ENCODE results near the gene KIAA1755. TPM values are rescaled to one million over a fixed set of nuclear protein-coding genes. Genes with fewer than 3 reads are reported as not detected.
A peak's percentile ranks its signal among the peaks of the same experiment; 100 is the strongest.

KIAA1755 gene
- total RNA-seq, 1 experiment from 2014 or later = 0.44 TPM

DNA sequence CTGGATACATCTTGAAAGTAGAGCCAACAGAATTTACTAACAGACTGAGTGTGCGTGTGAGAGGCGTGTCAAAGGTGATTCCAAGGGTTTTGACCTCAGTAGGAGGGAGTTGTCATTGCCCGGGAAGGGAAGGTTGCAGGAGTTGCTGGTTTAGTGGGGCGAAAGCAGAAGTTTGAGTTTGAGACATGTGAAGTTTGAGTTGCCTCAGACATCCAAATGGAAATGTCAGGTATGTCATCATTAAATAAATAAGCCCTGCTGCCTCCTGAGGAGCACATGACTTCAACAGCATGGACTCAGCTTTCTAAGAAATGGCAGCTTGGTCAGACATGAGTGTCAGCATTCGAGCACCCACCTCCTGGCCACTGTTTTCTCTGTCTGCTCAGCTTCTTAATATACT lies 68.9 kb downstream of the KIAA1755 start:
- DNase-seq = no peak
- POLR2A ChIA-PET (ENCODE audit: unreplicated experiment) = no interaction called here
- TF ChIP-seq EZH2 (IDR thresholded peaks at IDR 0.05; ENCODE audit: low read length, unreplicated experiment) = no peak
- TF ChIP-seq, protein P1, sequence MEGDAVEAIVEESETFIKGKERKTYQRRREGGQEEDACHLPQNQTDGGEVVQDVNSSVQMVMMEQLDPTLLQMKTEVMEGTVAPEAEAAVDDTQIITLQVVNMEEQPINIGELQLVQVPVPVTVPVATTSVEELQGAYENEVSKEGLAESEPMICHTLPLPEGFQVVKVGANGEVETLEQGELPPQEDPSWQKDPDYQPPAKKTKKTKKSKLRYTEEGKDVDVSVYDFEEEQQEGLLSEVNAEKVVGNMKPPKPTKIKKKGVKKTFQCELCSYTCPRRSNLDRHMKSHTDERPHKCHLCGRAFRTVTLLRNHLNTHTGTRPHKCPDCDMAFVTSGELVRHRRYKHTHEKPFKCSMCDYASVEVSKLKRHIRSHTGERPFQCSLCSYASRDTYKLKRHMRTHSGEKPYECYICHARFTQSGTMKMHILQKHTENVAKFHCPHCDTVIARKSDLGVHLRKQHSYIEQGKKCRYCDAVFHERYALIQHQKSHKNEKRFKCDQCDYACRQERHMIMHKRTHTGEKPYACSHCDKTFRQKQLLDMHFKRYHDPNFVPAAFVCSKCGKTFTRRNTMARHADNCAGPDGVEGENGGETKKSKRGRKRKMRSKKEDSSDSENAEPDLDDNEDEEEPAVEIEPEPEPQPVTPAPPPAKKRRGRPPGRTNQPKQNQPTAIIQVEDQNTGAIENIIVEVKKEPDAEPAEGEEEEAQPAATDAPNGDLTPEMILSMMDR (conservative IDR thresholded peaks at IDR 0.05; ENCODE audit: low read depth, low read length) = no peak
- TF ChIP-seq EZH2phosphoT487 (IDR thresholded peaks at IDR 0.05; ENCODE audit: borderline replicate concordance, low read length) = no peak

DNA sequence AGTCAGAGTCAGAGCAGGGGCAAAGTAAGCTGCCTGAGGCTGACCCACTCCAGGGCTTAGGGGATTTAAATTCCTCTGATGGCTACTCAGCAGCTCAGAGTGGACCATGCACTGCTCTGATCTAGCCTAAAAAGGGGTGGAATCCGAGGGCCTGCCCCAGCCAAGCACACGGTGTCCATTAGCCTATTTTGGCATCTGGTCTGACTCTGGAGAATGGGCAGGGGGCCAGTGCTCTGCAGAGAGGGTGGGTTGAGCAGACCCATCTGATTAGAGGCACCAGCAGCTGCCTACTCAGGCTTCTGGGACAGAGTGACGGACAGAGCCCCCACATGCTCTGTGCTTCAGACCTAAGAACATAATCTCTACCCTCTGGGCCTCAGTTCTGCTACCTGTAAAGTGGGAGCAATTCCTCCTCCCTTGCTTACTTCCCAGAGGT lies 69.6 kb downstream of the KIAA1755 start:
- CTCF ChIA-PET = no interaction called here
- POLR2A ChIA-PET (ENCODE audit: unreplicated experiment) = no interaction called here
- Histone ChIP-seq H4K20me1 (ENCODE audit: low read length) (no peaks in the 10 kb centered on the region), H3K9me3 (ENCODE audit: low read length) (no peaks in the 10 kb centered on the region), H3K27me3 (ENCODE audit: low read length) (no peaks in the 10 kb centered on the region), H2AFZ (ENCODE audit: low read length) (no peak overlapping the region), H3K27ac (ENCODE audit: low read length) (no peak overlapping the region), H3K4me3 (ENCODE audit: low read length) (no peak overlapping the region), H3F3A (ENCODE audit: low read length, unreplicated experiment) (peaks cover 6% of the 10 kb centered on the region), H3K9ac (ENCODE audit: low read length) (no peak overlapping the region), H3K4me1 (ENCODE audit: insufficient read depth, low read length) (peaks cover 21% of the 10 kb centered on the region), H3K4me2 (ENCODE audit: low read length) (no peak overlapping the region), H3K36me3 (ENCODE audit: low read depth, low read length) (no peaks in the 10 kb centered on the region), H3K79me2 (ENCODE audit: low read length) (no peaks in the 10 kb centered on the region), H3K9me2 (replicated peaks; ENCODE audit: low read length) (no peaks in the 10 kb centered on the region)
- no peak for ATAC-seq
- intact Hi-C loops (cut with micrococcal nuclease) = no loop called here
- no TSS peak for BruUV-seq (replicated peaks)
- no peak for DNase-seq
- no peak for TF ChIP-seq EZH2phosphoT487 (IDR thresholded peaks at IDR 0.05; ENCODE audit: borderline replicate concordance, low read length)
- TF ChIP-seq, protein P1 (conservative IDR thresholded peaks at IDR 0.05; ENCODE audit: low read depth, low read length) = no peak
- no peak for TF ChIP-seq EZH2 (IDR thresholded peaks at IDR 0.05; ENCODE audit: low read length, unreplicated experiment)

More for the DNA sequence above, 68.9 kb downstream of the KIAA1755 start:
- intact Hi-C loops (cut with micrococcal nuclease) = no loop called here
- no TSS peak for BruUV-seq (replicated peaks)
- no peaks in the 10 kb centered on the region for H3K27me3 ChIP-seq (ENCODE audit: low read length)
- no peak overlapping the region for H3K4me3 ChIP-seq (ENCODE audit: low read length)
- no peaks in the 10 kb centered on the region for H3K9me2 ChIP-seq (replicated peaks; ENCODE audit: low read length)
- H3K27ac ChIP-seq (ENCODE audit: low read length) = no peak overlapping the region
- H3K36me3 ChIP-seq (ENCODE audit: low read depth, low read length) = no peaks in the 10 kb centered on the region
- H3K79me2 ChIP-seq (ENCODE audit: low read length) = no peaks in the 10 kb centered on the region
- CTCF ChIA-PET = no interaction called here
- H2AFZ ChIP-seq (ENCODE audit: low read length) = peak overlapping the region; percentile 33; the same call in 1 of the 2 replicates
- no peaks in the 10 kb centered on the region for H3K9me3 ChIP-seq (ENCODE audit: low read length)
- ATAC-seq = peak; percentile 31; the same call in 1 of the 2 replicates
- peaks cover 14% of the 10 kb centered on the region for H3K4me1 ChIP-seq (ENCODE audit: insufficient read depth, low read length)
- no peaks in the 10 kb centered on the region for H4K20me1 ChIP-seq (ENCODE audit: low read length)
- H3K9ac ChIP-seq (ENCODE audit: low read length) = no peak overlapping the region
- no peaks in the 10 kb centered on the region for H3F3A ChIP-seq (ENCODE audit: low read length, unreplicated experiment)
- H3K4me2 ChIP-seq (ENCODE audit: low read length) = no peak overlapping the region

DNA sequence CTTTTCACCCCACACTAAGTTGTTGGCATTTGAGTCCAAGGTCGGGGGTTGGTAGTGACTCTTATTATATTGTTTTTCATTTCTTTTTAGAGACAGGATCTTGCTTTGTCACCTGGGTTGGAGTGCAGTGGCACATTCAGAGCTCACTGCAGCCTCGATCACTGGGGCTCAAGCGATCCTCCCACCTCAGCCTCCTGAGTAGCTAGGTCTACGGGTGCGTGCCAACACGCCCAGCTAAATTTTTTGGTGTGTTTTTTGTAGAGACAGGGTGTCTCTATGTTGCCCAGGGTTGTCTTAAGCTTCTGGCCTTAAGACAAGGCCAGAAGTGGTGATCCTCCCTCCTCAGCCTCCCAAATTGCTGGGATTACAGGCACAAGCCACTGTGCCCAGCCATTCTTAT lies 70.4 kb downstream of the KIAA1755 start:
- Histone ChIP-seq H4K20me1 (ENCODE audit: low read length) (no peaks in the 10 kb centered on the region), H3K27ac (ENCODE audit: low read length) (no peak overlapping the region), H3K36me3 (ENCODE audit: low read depth, low read length) (no peaks in the 10 kb centered on the region), H3K9ac (ENCODE audit: low read length) (no peak overlapping the region), H3K4me3 (ENCODE audit: low read length) (no peak overlapping the region), H3K4me1 (ENCODE audit: insufficient read depth, low read length) (peaks cover 25% of the 10 kb centered on the region), H3F3A (ENCODE audit: low read length, unreplicated experiment) (peaks cover 10% of the 10 kb centered on the region), H3K79me2 (ENCODE audit: low read length) (no peaks in the 10 kb centered on the region), H3K9me2 (replicated peaks; ENCODE audit: low read length) (no peaks in the 10 kb centered on the region), H3K27me3 (ENCODE audit: low read length) (no peaks in the 10 kb centered on the region), H2AFZ (ENCODE audit: low read length) (no peak overlapping the region), H3K9me3 (ENCODE audit: low read length) (no peaks in the 10 kb centered on the region), H3K4me2 (ENCODE audit: low read length) (no peak overlapping the region)
- ChIA-PET CTCF (interaction anchor here (0.6 kb wide), 1 partner anchor 36 kb away, joined by 3 read pairs; no protein-coding TSS in a partner anchor), POLR2A (ENCODE audit: unreplicated experiment) (no interaction called here)
- no peak for TF ChIP-seq EZH2phosphoT487 (IDR thresholded peaks at IDR 0.05; ENCODE audit: borderline replicate concordance, low read length)
- ATAC-seq (no peak), DNase-seq (no peak)
- no TSS peak for BruUV-seq (replicated peaks)
- intact Hi-C loops (cut with micrococcal nuclease) = no loop called here

All from PC-3 (cell line).